GM12878 (cell line): ENCODE data around the gene PSMC3IP. TPM values are rescaled to one million over a fixed set of nuclear protein-coding genes. Genes with fewer than 3 reads are reported as not detected.

Experiments
- ATAC-seq: fragments of 200-7000 bp; cut with Tn5 transposase; 3 replicates; pipeline ENCODE4 v1.9.1; 2020; ENCODE audit warnings: mild to moderate bottlenecking, moderate library complexity
- BruUV-seq: library from RNA; stranded (reverse); fragments of 400-500 nt; replicated peaks from 2 replicates; lab custom pipeline; 2021; lab: Mats Ljungman, UMichigan
- CTCF ChIA-PET: fragments of 300-600 bp; sonication (Branson Sonifier 250); formaldehyde crosslinking; extraction: SDS; loops from one replicate; lab custom pipeline; 2021; ENCODE audit warnings: inconsistent platforms; lab: Yijun Ruan, JAX
- POLR2A ChIA-PET: fragments of 350-600 bp; formaldehyde crosslinking; extraction: SDS; loops from one replicate; lab custom pipeline; 2021; ENCODE audit warnings: inconsistent platforms; lab: Charles Lee
- RAD21 ChIA-PET: fragments of 300-600 bp; sonication (Branson Sonifier 250); formaldehyde crosslinking; loops from one replicate; lab custom pipeline; 2023; ENCODE audit warnings: antibody characterized with exemption; ENCODE audit not compliant: unreplicated experiment; lab: Charles Lee
- SMC1A ChIA-PET: fragments of 300-600 bp; sonication (Branson Sonifier 250); formaldehyde crosslinking; loops from one replicate; lab custom pipeline; 2023; ENCODE audit not compliant: unreplicated experiment, uncharacterized antibody; lab: Charles Lee
- DNase-seq: peaks from one replicate; pipeline ENCODE4 v3.0.0-alpha.2; 2011; ENCODE audit warnings: low read depth, low spot score
- FAIRE-seq: peaks from 3 replicates; lab custom pipeline; 2011; peaks lifted over from hg19 to GRCh38; lab: Jason Lieb, UNC
- H2AFZ ChIP-seq: 2 replicates; pipeline ENCODE4 v1.6.0; 2011; ENCODE audit warnings: low read depth, low read length, control low read depth; ENCODE audit not compliant: control insufficient read depth
- H3K27ac ChIP-seq: 2 replicates; pipeline ENCODE4 v1.5.1; 2011; ENCODE audit warnings: control low read depth; ENCODE audit not compliant: control insufficient read depth, insufficient read depth
- H3K27me3 ChIP-seq, 2 experiments: replicated peaks in 1 of 2; 2 replicates each; pipeline versions ENCODE4 v1.6.0 to v1.6.1; 2011; ENCODE audit warnings: low read length in 1 of 2; ENCODE audit not compliant: control insufficient read depth in 2 of 2, insufficient read depth in 2 of 2
- H3K36me3 ChIP-seq, 2 experiments: 2 replicates each; pipeline ENCODE4 v1.5.1; 2011; ENCODE audit warnings: low read length in 1 of 2; ENCODE audit not compliant: control insufficient read depth in 2 of 2, insufficient read depth in 2 of 2
- H3K4me1 ChIP-seq: 2 replicates; pipeline ENCODE4 v1.6.1; 2011; ENCODE audit warnings: mild to moderate bottlenecking, low read length, moderate library complexity, mixed read lengths; ENCODE audit not compliant: control insufficient read depth, insufficient read depth
- H3K4me2 ChIP-seq: 2 replicates; pipeline ENCODE4 v1.6.0; 2011; ENCODE audit warnings: control low read depth; ENCODE audit not compliant: control insufficient read depth, insufficient read depth
- H3K4me3 ChIP-seq: fragments of 200-600 bp; sonication (generic); 2 replicates; pipeline ENCODE4 v1.5.1; 2016
- H3K79me2 ChIP-seq: 2 replicates; pipeline ENCODE4 v1.6.0; 2011; ENCODE audit warnings: low read length; ENCODE audit not compliant: control insufficient read depth, insufficient read depth
- H3K9ac ChIP-seq: 2 replicates; pipeline ENCODE4 v1.8.0; 2011; ENCODE audit warnings: low read length, control low read depth, mixed read lengths; ENCODE audit not compliant: control insufficient read depth, insufficient read depth
- H3K9me3 ChIP-seq: replicated peaks from 3 replicates; pipeline ENCODE4 v1.5.1; 2011; ENCODE audit warnings: mild to moderate bottlenecking, low read length; ENCODE audit not compliant: control insufficient read depth, insufficient read depth
- H4K20me1 ChIP-seq: 2 replicates; pipeline ENCODE4 v1.6.0; 2011; ENCODE audit not compliant: control insufficient read depth, insufficient read depth
- ASH2L ChIP-seq: fragments of 300-600, 200-600 bp; sonication (generic); IDR thresholded peaks from 2 replicates; pipeline ENCODE4 v1.6.1; 2017; ENCODE audit warnings: low read depth, mild to moderate bottlenecking, borderline replicate concordance
- MLLT1 ChIP-seq: fragments of 450-650 bp; IDR thresholded peaks from 2 replicates; pipeline ENCODE4 v1.6.1; 2016; ENCODE audit warnings: mild to moderate bottlenecking
- RUNX3 ChIP-seq: IDR thresholded peaks from 2 replicates; pipeline ENCODE4 v1.6.1; 2012; ENCODE audit warnings: low read length, inconsistent platforms
- WGBS: methylation state at CpG from one replicate; pipeline ENCODE4 v1.1.6; 2016; ENCODE audit warnings: low lambda C conversion rate; ENCODE audit not compliant: insufficient replicate concordance, insufficient coverage; ENCODE audit errors: missing lambda C conversion rate; 5-methylcytosine and 5-hydroxymethylcytosine counted together
- in situ Hi-C: fragments of 300-500 bp; cut with MboI; formaldehyde crosslinking; loops from 9 replicates; pipeline ENCODE4 v1.14.3; 2018; ENCODE audit warnings: mixed read lengths
- intact Hi-C: fragments of 100-400 bp; cut with micrococcal nuclease; formaldehyde crosslinking; loops from one replicate; pipeline ENCODE4 v1.14.2; 2022; ENCODE audit not compliant: unreplicated experiment
- polyA plus RNA-seq, 11 experiments: library from polyadenylated mRNA; depleted of rRNA in 4 of 11; unstranded in 6 of 11; stranded (reverse) in 5 of 11; fragments of >200 nt; fragmentation: Nextera tagmentation in 4 of 11; fragmentation: Illumina TruSeq in 1 of 11; extraction: Ambion mirVana in 4 of 11; extraction: Trizol in 1 of 11; gene quantifications; 1 replicate in 1 of 11; 2 replicates in 10 of 11; pipeline versions ENCODE4 v1.2.1 to v1.2.3, GENCODE V29; 2011 to 2016; ENCODE audit warnings: inconsistent platforms in 2 of 11, missing spikeins in 2 of 11, low read depth in 1 of 11
- total RNA-seq, 4 experiments: library from RNA; depleted of rRNA in 3 of 4; stranded (reverse); fragments of >200 nt in 3 of 4; fragmentation: Illumina TruSeq in 1 of 4; extraction: Trizol in 1 of 4; gene quantifications; 2 replicates each; pipeline versions ENCODE4 v1.2.1 to v1.2.3, GENCODE V29; 2013 to 2021

PSMC3IP gene
- total and polyA plus RNA-seq, 10 of the 15 experiments (the other 5 are each of a cell fraction or from before 2014, with no cell fraction given) = 6.8 to 34.5 (median 17.7) TPM

GRCh38 chr17:42548993-42549755 is 28.4 kb downstream of the PSMC3IP start:
- H3K9ac ChIP-seq = peak overlapping the region; percentile 56; the same call in 1 of the 2 replicates
- H3K4me2 ChIP-seq = peak overlapping the region; percentile 92
- H3K4me1 ChIP-seq = peaks cover 11% of the 10 kb centered on the region
- 59% methylated on average over 14 of the region's 14 CpGs for WGBS
- DNase-seq (no peak), FAIRE-seq (no peak)
- ChIA-PET RAD21 (interaction anchor here (1.3 to 2.0 kb wide), 5 partner anchors 12 to 449 kb away, joined by 3 to 11 read pairs (median 6); partner anchors contain the start of genes PLEKHH3, PSMC3IP and RPL27), CTCF (interaction anchor here (1.1 to 3.0 kb wide), 15 partner anchors 9 to 276 kb away, joined by 3 to 21 read pairs (median 5); partner anchors contain the start of genes MLX, NAGLU, PLEKHH3 and PSMC3IP)
- no peaks in the 10 kb centered on the region for H3K27me3 ChIP-seq
- no peaks in the 10 kb centered on the region for H3K9me3 ChIP-seq
- no peak overlapping the region; the same call in 1 of the 2 replicates for H2AFZ ChIP-seq
- TF ChIP-seq ASH2L = no peak
- TF ChIP-seq RUNX3 = peak; percentile 21; the same call in 1 of the 2 replicates
- TF ChIP-seq MLLT1 = peak; percentile 72; the same call in 1 of the 2 replicates
- TF ChIP-seq, all 136 proteins: peak for 2
- Histone ChIP-seq H3K36me3 (no peaks in the 10 kb centered on the region; a peak in 1 of 4 replicates), H3K27ac (no peak overlapping the region), H4K20me1 (no peaks in the 10 kb centered on the region), H3K79me2 (peaks cover 5% of the 10 kb centered on the region), H3K4me3 (peak overlapping the region; percentile 58)
- SMC1A ChIA-PET = interaction anchor here (0.7 to 2.0 kb wide), 7 partner anchors 11 to 214 kb away, joined by 3 to 11 read pairs (median 4); partner anchors contain the start of gene NAGLU
- POLR2A ChIA-PET = interaction anchor here (1.0 to 1.6 kb wide), 6 partner anchors 13 to 106 kb away, joined by 3 to 11 read pairs (median 4); partner anchors contain the start of genes NAGLU, PSMC3IP and TUBG1
- intact Hi-C loops (loop anchor here (5.0 kb wide), 1 partner anchor 213 kb away; the partner anchor contains the start of gene RAMP2), in situ Hi-C loops (no loop called here)
- no TSS peak for BruUV-seq
- ATAC-seq = peak; percentile 2; the same call in 1 of the 3 replicates
